ENCODE measurements around the gene NCOA4. TPM values are rescaled to one million over a fixed set of nuclear protein-coding genes. Genes with fewer than 3 reads are reported as not detected.
"Not testable (repeated sequence)": the region's sequence is repeated elsewhere in the genome, so short reads cannot be mapped to it uniquely, and the experiment has no call there.

NCOA4 gene
- total RNA-seq (2014; rRNA removed; shearing (Covaris generic)) = 136 and 146 TPM in 2 replicates
- polyA plus RNA-seq (2015; cell fraction: cytosol; rRNA removed) = 61.4 and 79.3 TPM in 2 replicates
- 33.9 and 47.3 TPM in 2 replicates for polyA plus RNA-seq (2015; cell fraction: nucleus; rRNA removed)

GRCh38 chr10:46030091-46030937 lies at the start of gene NCOA4:
Gene NCOA4, minus strand, starts transcription at chr10:46030623. Its CDS starts 13,943 bp downstream, at chr10:46016680.
- in situ Hi-C loops (cut with HindIII; ENCODE audit: low pct_unique_long_range_greater_than_20kb, low sequenced_read_pairs) = no loop called here
- peak; percentile 96 for DNase-seq (ENCODE audit: low read depth, low spot score)

DNA sequence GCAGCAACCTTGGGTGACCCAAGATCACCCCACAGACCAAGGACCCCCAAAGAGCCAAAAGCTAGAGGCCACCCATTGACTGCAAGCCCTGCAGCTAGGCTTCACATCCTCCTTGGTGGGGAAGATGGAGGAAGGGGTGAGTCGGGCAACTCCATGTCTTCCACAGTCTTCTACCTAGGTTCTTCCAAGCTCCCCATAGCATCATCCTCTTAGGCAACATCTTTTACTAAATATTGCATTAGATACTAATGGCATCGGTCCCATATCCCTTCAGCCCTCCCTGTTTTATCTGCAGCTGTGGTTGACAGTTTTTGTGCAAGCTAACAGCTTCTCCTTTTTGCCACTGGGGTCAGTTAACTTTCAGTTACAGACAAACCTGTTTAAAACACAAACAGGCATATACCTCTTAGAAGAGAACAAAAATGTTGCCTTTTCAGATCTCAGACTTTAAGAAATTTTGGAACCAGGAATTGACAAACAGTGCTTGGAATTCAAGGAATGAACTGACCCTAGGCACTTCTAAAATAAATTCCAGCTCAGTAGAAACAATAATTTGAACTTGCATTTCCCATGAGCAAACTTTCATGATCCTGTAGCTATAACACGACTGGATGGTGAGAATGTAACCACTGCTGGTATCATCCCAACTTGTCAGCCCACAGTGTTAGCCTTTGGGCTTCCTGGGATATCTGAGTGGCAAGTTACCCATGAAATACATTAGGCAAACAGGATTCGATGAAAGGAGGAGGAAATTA lies 49.6 kb upstream of the NCOA4 start:
- in situ Hi-C loops (cut with HindIII; ENCODE audit: low pct_unique_long_range_greater_than_20kb, low sequenced_read_pairs) = no loop called here
- DNase-seq (ENCODE audit: low read depth, low spot score) = no peak

GRCh38 chr10:46077731-46078413 lies 47.4 kb upstream of the NCOA4 start:
- in situ Hi-C loops (cut with HindIII; ENCODE audit: low pct_unique_long_range_greater_than_20kb, low sequenced_read_pairs) = no loop called here
- no peak for DNase-seq (ENCODE audit: low read depth, low spot score)

DNA sequence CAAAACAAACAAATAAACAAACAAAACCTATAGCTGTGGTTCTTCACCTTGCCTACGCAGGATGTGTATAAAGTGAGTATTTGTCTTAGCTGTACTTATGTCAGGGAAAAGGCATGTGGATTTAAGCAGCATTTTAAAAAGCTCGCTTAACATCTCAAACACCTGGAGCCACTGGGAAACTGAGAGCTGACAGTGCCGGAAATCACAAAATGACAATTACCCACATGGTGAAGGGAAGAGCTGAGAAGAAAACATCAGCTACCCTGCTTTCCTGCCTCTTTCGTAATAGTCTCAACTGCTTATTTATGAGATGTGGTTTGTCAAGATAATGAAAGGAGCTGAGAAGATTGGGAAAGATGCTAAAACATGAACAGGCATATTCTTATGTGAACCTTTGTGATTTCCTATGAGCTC lies 46.7 kb upstream of the NCOA4 start:
- in situ Hi-C loops (cut with HindIII; ENCODE audit: low pct_unique_long_range_greater_than_20kb, low sequenced_read_pairs) = no loop called here
- DNase-seq (ENCODE audit: low read depth, low spot score) = no peak

- DNase-seq (ENCODE audit: low read depth, low spot score) = no peak
- in situ Hi-C loops (cut with HindIII; ENCODE audit: low pct_unique_long_range_greater_than_20kb, low sequenced_read_pairs) = no loop called here
Observed at GRCh38 chr10:46075869-46076268, 45.4 kb upstream of the NCOA4 start.

DNA sequence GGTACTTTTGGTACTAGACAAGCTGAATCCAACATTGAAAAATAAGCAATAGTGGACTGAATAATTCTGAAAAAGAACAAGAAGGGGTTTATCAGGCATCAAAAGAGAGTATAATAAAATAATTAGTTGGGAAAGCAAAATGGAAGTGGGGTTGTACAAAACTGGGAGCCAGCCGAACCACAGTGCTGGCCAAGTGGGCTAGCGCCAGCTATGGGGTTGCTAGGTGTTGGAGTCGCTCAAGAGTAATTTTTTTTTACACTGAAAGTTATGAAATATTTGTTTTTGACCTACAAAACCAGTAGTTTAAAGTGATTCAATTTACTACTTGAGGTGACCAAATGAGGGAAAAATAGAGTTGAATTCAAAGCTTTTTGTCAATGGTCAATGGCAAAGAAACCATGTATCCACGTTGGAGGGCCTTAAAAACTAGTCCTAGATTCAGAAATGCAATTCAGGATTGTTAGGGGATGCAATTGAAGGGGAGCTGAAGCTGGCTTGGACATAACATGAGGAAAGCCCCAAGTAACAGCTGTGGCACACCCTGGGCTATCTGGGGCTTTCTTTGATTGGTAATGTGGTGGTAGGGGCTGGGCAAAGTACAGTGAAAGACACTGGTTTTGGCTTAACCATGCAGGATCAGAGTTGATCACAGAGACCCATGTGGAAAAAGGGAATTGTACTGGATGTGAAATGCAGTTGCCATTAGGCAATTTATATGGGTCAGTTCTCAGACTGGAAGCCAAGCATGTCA lies 43.9 kb upstream of the NCOA4 start:
- in situ Hi-C loops (cut with HindIII; ENCODE audit: low pct_unique_long_range_greater_than_20kb, low sequenced_read_pairs) = no loop called here
- DNase-seq (ENCODE audit: low read depth, low spot score) = no peak

DNA sequence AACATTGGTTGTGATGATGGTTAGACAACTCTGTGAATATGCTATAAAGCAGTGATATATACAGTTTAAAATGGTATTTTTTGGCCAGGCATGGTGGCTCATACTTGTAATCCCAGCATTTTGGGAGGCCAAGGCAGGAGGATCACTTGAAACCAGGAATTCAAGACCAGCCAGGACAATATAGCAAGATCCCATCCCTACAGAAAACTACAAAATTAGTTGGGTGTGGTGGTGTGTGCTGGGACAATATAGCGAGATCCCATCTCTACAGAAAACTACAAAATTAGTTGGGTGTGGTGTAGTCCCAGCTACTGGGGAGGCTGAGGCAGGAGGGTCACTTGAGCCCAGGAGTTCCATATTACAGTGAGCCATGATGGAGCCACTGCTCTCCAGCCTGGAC lies 43.1 kb upstream of the NCOA4 start:
- no peak for DNase-seq (ENCODE audit: low read depth, low spot score)
- in situ Hi-C loops (cut with HindIII; ENCODE audit: low pct_unique_long_range_greater_than_20kb, low sequenced_read_pairs) = no loop called here

DNA sequence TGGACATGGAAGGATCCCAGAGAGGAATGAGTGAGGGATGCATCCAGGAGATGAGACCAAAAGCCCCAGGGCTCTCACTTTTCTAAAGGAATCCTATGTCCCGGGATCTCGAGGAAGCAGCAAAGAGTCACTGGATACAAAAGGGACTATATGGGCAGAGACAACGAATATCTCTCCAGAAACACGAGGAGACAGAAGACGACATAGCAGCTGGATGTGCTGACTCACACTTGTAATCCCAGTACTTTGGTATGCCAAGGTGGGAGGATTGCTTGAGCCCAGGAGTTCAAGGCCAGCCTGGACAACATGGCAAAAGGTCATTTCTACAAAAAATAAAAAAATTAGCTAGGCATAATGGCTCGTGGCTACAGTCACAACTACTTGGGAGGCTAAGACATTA lies 40.3 kb upstream of the NCOA4 start:
- in situ Hi-C loops (cut with HindIII; ENCODE audit: low pct_unique_long_range_greater_than_20kb, low sequenced_read_pairs) = no loop called here
- DNase-seq (ENCODE audit: low read depth, low spot score) = no peak

GRCh38 chr10:46069771-46070463 lies 39.5 kb upstream of the NCOA4 start:
- in situ Hi-C loops (cut with HindIII; ENCODE audit: low pct_unique_long_range_greater_than_20kb, low sequenced_read_pairs) = no loop called here
- DNase-seq (ENCODE audit: low read depth, low spot score) = no peak

DNA sequence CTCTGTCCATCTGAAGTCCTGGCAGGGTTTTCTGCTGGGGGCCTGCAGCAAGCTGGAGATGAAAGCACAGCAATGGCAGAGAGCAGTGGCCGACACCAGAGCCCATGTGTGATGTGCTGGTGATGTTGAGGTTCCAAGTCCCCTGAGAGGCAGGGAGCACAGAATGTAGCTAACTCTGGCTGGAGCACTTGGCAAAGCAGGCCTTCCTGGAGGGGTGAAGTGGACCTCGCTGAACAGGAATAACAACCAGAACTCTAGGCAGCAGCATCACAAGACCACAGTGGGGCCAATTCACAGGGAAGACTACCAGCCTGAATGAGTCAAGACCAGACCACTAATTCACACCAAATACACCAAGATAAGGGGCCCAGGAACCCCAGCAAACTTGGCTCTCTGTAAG lies 38.5 kb upstream of the NCOA4 start:
- no peak for DNase-seq (ENCODE audit: low read depth, low spot score)
- in situ Hi-C loops (cut with HindIII; ENCODE audit: low pct_unique_long_range_greater_than_20kb, low sequenced_read_pairs) = no loop called here

- in situ Hi-C loops (cut with HindIII; ENCODE audit: low pct_unique_long_range_greater_than_20kb, low sequenced_read_pairs) = no loop called here
Observed at GRCh38 chr10:46068117-46068516, 37.7 kb upstream of the NCOA4 start.

GRCh38 chr10:46064269-46064817 lies 33.9 kb upstream of the NCOA4 start:
- DNase-seq (ENCODE audit: low read depth, low spot score) = no peak
- in situ Hi-C loops (cut with HindIII; ENCODE audit: low pct_unique_long_range_greater_than_20kb, low sequenced_read_pairs) = no loop called here

More at GRCh38 chr10:46068117-46068516, 37.7 kb upstream of the NCOA4 start:
- no peak for DNase-seq (ENCODE audit: low read depth, low spot score)

- in situ Hi-C loops (cut with HindIII; ENCODE audit: low pct_unique_long_range_greater_than_20kb, low sequenced_read_pairs) = no loop called here
- no peak for DNase-seq (ENCODE audit: low read depth, low spot score)
Observed at GRCh38 chr10:46062723-46063428, 32.5 kb upstream of the NCOA4 start.

- no peak for DNase-seq (ENCODE audit: low read depth, low spot score)
- in situ Hi-C loops (cut with HindIII; ENCODE audit: low pct_unique_long_range_greater_than_20kb, low sequenced_read_pairs) = no loop called here
Observed at GRCh38 chr10:46060706-46061105, 30.3 kb upstream of the NCOA4 start.

DNA sequence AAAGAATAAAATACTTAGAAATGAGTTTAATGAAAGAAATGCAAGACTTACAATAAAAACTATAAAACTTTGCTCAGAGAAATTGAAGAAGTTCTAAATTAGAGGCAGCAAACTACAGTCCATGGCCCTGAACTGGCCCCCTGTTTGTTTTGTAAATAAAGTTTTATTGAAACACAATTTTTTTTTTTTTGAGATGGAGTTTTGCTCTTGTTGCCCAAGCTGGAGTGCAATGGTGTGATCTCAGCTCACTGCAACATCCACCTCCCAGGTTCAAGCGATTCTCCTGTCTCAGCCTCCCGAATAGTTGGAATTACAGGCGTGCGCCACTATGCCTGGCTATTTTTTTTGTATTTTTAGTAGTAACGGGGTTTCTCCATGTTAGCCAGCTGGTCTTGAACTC lies 27.5 kb upstream of the NCOA4 start:
- in situ Hi-C loops (cut with HindIII; ENCODE audit: low pct_unique_long_range_greater_than_20kb, low sequenced_read_pairs); DNase-seq (ENCODE audit: low read depth, low spot score): not testable (repeated sequence)

DNA sequence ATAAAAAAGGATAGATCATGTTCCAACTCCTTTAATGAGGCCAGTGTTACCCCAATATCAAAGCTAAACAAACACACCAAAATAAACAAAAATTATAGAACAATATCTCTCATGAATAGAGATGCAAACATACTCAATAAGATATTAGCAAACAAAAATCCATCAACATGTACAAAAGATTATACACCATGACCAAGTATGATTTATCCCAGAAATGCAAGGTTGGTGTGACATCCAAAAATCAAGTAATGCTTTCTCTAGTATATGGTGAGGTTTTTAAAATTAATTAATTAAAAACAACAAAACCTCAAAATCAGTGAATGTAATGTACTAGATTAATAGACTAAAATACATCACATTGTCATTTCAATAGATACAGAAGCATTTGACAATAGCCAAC lies 26.6 kb upstream of the NCOA4 start:
- no peak for DNase-seq (ENCODE audit: low read depth, low spot score)
- in situ Hi-C loops (cut with HindIII; ENCODE audit: low pct_unique_long_range_greater_than_20kb, low sequenced_read_pairs) = no loop called here
